Astrocyte (in vitro differentiated cells and primary cell): ENCODE results near the gene COX19. TPM values are rescaled to one million over a fixed set of nuclear protein-coding genes. Genes with fewer than 3 reads are reported as not detected.
"Not testable (repeated sequence)": the region's sequence is repeated elsewhere in the genome, so short reads cannot be mapped to it uniquely, and the experiment has no call there.

Source experiments
- DNase-seq: peaks from one replicate; pipeline ENCODE4 v3.0.0-alpha.2; 2010; ENCODE audit warnings: low read depth
- FAIRE-seq: peaks from 2 replicates; lab custom pipeline; 2011; peaks lifted over from hg19 to GRCh38; lab: Jason Lieb, UNC
- H2AFZ ChIP-seq: 2 replicates; pipeline ENCODE4 v1.6.0; 2012; ENCODE audit warnings: low read depth, low read length, inconsistent platforms
- H3K27ac ChIP-seq: 2 replicates; pipeline ENCODE4 v1.5.1; 2011; ENCODE audit warnings: low read depth, low read length, inconsistent platforms
- H3K27me3 ChIP-seq: 2 replicates; pipeline ENCODE4 v1.6.0; 2011; ENCODE audit warnings: low read length, inconsistent platforms; ENCODE audit not compliant: insufficient read depth
- H3K36me3 ChIP-seq: 2 replicates; pipeline ENCODE4 v1.5.1; 2011; ENCODE audit warnings: low read length, inconsistent platforms; ENCODE audit not compliant: insufficient read depth
- H3K4me1 ChIP-seq: 2 replicates; pipeline ENCODE4 v1.5.1; 2011; ENCODE audit warnings: low read length, inconsistent platforms; ENCODE audit not compliant: insufficient read depth
- H3K4me2 ChIP-seq: 2 replicates; pipeline ENCODE4 v1.6.0; 2012; ENCODE audit warnings: low read length, inconsistent platforms
- H3K4me3 ChIP-seq: 2 replicates; pipeline ENCODE4 v1.5.1; 2011; ENCODE audit warnings: low read depth, mild to moderate bottlenecking, low read length, inconsistent platforms; ENCODE audit not compliant: insufficient read depth
- H3K79me2 ChIP-seq: 2 replicates; pipeline ENCODE4 v1.6.0; 2012; ENCODE audit warnings: mild to moderate bottlenecking, low read length, inconsistent platforms; ENCODE audit not compliant: insufficient read depth
- H3K9ac ChIP-seq: 2 replicates; pipeline ENCODE4 v1.6.0; 2012; ENCODE audit warnings: mild to moderate bottlenecking, low read length, inconsistent platforms
- H3K9me3 ChIP-seq: 2 replicates; pipeline ENCODE4 v1.5.1; 2012; ENCODE audit warnings: low read depth, mild to moderate bottlenecking, low read length, inconsistent platforms; ENCODE audit not compliant: insufficient read depth
- H4K20me1 ChIP-seq: 2 replicates; pipeline ENCODE4 v1.6.0; 2012; ENCODE audit warnings: low read length, inconsistent platforms; ENCODE audit not compliant: insufficient read depth
- H3K27ac Mint-ChIP-seq: one replicate; pipeline ENCODE4 v1.8.0; 2021; ENCODE audit warnings: mild to moderate bottlenecking, mixed read lengths; ENCODE audit not compliant: unreplicated experiment
- H3K27me3 Mint-ChIP-seq: one replicate; pipeline ENCODE4 v1.8.0; 2021; ENCODE audit warnings: low read depth, mixed read lengths; ENCODE audit not compliant: unreplicated experiment
- H3K36me3 Mint-ChIP-seq: one replicate; pipeline ENCODE4 v1.8.0; 2021; ENCODE audit warnings: low read depth, mixed read lengths; ENCODE audit not compliant: unreplicated experiment
- H3K4me1 Mint-ChIP-seq: one replicate; pipeline ENCODE4 v1.8.0; 2021; ENCODE audit warnings: low read depth, mixed read lengths; ENCODE audit not compliant: unreplicated experiment
- H3K4me3 Mint-ChIP-seq: one replicate; pipeline ENCODE4 v1.8.0; 2021; ENCODE audit warnings: mild to moderate bottlenecking, moderate library complexity, mixed read lengths; ENCODE audit not compliant: unreplicated experiment
- H3K9me3 Mint-ChIP-seq: one replicate; pipeline ENCODE4 v1.8.0; 2021; ENCODE audit warnings: mild to moderate bottlenecking, mixed read lengths; ENCODE audit not compliant: unreplicated experiment
- EZH2 ChIP-seq: IDR thresholded peaks from 2 replicates; pipeline ENCODE4 v1.6.1; 2012; ENCODE audit warnings: mild to moderate bottlenecking, low read length, inconsistent platforms; ENCODE audit not compliant: insufficient read depth
- total RNA-seq: library from RNA; stranded (reverse); gene quantifications from 2 replicates; pipeline ENCODE4 v1.2.1, GENCODE V29; 2021
- TF ChIP-seq, protein P1 (sequence below): IDR thresholded peaks from 2 replicates; pipeline ENCODE4 v1.5.1; 2011; ENCODE audit warnings: low read depth, mild to moderate bottlenecking, inconsistent platforms, low read length, moderate library complexity; ENCODE audit not compliant: insufficient read depth

COX19 gene
- total RNA-seq, 1 donor from 2014 or later: 13.4 TPM

DNA sequence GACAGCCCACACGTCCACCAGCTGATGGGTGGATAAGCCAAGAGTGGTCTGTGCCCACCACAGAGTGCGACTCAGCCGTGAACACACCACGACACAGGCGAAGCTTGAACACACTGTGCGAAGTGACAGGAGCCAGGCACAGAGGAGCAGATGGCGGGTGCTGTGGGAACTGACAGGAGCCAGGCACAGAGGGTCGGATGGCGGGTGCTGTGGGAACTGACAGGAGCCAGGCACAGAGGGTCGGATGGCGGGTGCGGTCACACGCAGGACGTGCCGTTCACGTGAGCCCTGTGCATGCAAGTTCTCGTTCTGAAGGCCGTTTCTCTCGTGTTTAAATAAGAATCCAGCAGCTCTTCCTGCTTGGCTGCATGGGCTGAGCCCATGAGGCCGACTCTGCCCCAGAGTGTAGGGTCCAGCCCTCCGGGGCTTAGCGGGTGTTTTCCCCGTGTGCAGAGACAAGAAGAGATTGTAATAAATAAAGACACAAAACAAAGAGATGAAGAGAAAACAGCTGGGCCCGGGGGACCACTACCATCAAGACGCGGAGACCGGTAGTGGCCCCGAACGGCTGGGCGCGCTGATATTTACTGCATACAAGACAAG lies 15.0 kb downstream of the COX19 start:
- Histone ChIP-seq H3K9me3 (no peaks in the 10 kb centered on the region), H3K27me3 (peaks cover 4% of the 10 kb centered on the region), H4K20me1 (peaks cover 3% of the 10 kb centered on the region), H2AFZ (no peak overlapping the region), H3K27ac (no peak overlapping the region), H3K9ac (no peak overlapping the region), H3K36me3 (no peaks in the 10 kb centered on the region), H3K4me3 (no peak overlapping the region), H3K79me2 (no peaks in the 10 kb centered on the region), H3K4me2 (no peak overlapping the region), H3K4me1 (no peaks in the 10 kb centered on the region)
- Mint-ChIP-seq H3K27me3 (peaks cover 12% of the 10 kb centered on the region), H3K4me3 (no peak overlapping the region), H3K9me3 (no peaks in the 10 kb centered on the region), H3K4me1 (peaks cover 2% of the 10 kb centered on the region), H3K36me3 (peaks cover 1% of the 10 kb centered on the region), H3K27ac (no peak overlapping the region)
- TF ChIP-seq, protein P1, sequence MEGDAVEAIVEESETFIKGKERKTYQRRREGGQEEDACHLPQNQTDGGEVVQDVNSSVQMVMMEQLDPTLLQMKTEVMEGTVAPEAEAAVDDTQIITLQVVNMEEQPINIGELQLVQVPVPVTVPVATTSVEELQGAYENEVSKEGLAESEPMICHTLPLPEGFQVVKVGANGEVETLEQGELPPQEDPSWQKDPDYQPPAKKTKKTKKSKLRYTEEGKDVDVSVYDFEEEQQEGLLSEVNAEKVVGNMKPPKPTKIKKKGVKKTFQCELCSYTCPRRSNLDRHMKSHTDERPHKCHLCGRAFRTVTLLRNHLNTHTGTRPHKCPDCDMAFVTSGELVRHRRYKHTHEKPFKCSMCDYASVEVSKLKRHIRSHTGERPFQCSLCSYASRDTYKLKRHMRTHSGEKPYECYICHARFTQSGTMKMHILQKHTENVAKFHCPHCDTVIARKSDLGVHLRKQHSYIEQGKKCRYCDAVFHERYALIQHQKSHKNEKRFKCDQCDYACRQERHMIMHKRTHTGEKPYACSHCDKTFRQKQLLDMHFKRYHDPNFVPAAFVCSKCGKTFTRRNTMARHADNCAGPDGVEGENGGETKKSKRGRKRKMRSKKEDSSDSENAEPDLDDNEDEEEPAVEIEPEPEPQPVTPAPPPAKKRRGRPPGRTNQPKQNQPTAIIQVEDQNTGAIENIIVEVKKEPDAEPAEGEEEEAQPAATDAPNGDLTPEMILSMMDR: no peak
- TF ChIP-seq EZH2: no peak
- FAIRE-seq: no peak
- no peak for DNase-seq

DNA sequence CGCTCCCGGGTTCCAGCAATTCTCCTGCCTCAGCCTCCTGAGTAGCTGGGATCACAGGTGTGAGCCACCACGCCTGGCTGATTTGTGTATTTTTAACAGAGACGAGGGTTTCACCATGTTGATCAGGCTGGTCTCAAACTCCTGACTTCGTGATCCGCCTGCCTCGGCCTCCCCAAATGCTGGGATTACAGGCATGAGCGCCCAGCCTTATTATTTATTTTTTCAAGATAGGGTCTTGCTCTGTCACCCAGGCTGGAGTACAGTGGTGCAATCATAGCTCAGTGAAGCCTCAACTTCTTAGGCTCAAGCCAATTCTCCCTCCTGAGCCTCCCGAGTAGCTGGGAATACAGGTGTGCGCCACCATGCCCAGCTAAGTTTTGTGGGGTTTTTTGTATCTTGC lies 15.6 kb downstream of the COX19 start:
- not testable (repeated sequence) for DNase-seq, H3K9me3 Mint-ChIP-seq, H3K27me3 ChIP-seq, H3K9ac ChIP-seq, H3K4me2 ChIP-seq, H3K36me3 ChIP-seq, H3K27ac ChIP-seq, H3K9me3 ChIP-seq, H3K4me3 ChIP-seq, H2AFZ ChIP-seq, H3K27ac Mint-ChIP-seq, H3K79me2 ChIP-seq, H3K36me3 Mint-ChIP-seq, FAIRE-seq, H3K4me3 Mint-ChIP-seq, H3K4me1 ChIP-seq, H3K4me1 Mint-ChIP-seq, H4K20me1 ChIP-seq
- peaks cover 15% of the 10 kb centered on the region for H3K27me3 Mint-ChIP-seq

DNA sequence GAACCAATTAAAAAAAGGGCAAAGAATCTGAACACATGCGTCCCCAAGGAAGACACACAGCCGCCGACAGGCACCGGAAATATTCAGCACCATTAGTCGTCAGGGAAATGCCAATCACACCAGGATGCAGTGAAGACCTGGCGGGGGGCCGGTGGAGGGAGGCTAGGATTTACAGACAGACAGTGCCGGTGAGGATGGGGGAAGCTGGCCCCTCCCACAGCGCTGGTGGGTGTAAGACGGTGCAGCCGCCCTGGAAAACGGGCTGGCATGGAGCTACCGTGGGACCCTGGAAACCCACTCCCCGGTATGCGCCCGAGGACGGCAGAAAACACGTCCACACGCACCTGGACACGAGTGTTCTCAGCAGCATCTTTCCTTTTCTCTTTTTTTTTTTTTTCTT lies 16.1 kb downstream of the COX19 start:
- Mint-ChIP-seq H3K4me3 (no peak overlapping the region), H3K27ac (no peak overlapping the region), H3K36me3 (peaks cover 1% of the 10 kb centered on the region), H3K27me3 (peaks cover 15% of the 10 kb centered on the region), H3K9me3 (no peaks in the 10 kb centered on the region), H3K4me1 (no peaks in the 10 kb centered on the region)
- no peaks in the 10 kb centered on the region for H3K79me2 ChIP-seq
- H3K36me3 ChIP-seq: no peaks in the 10 kb centered on the region
- FAIRE-seq: no peak
- H3K9ac ChIP-seq: no peak overlapping the region
- H3K4me1 ChIP-seq: no peaks in the 10 kb centered on the region
- no peak overlapping the region for H3K27ac ChIP-seq
- H4K20me1 ChIP-seq: no peaks in the 10 kb centered on the region
- H2AFZ ChIP-seq: no peak overlapping the region
- H3K9me3 ChIP-seq: no peaks in the 10 kb centered on the region
- no peak for DNase-seq
- TF ChIP-seq, protein P1: no peak
- TF ChIP-seq EZH2: no peak
- no peak overlapping the region for H3K4me3 ChIP-seq
- peaks cover 4% of the 10 kb centered on the region for H3K27me3 ChIP-seq
- H3K4me2 ChIP-seq: no peak overlapping the region
